ENCODE data around the gene PROX2. TPM values are rescaled to one million over a fixed set of nuclear protein-coding genes. Genes with fewer than 3 reads are reported as not detected.
A peak's percentile ranks its signal among the peaks of the same experiment; 100 is the strongest.

PROX2 gene
- polyA plus RNA-seq, 1 donor (not counting 4 experiments of a cell fraction or from before 2014, with no cell fraction given) = not detected

GRCh38 chr14:74886001-74886400 is 10.1 kb upstream of the PROX2 start:
- TF ChIP-seq EZH2 (IDR thresholded peaks at IDR 0.05; ENCODE audit: low read length) (no peak), CTCF (optimal IDR thresholded peaks at IDR 0.05 in 1 of 3, IDR thresholded peaks at IDR 0.05 in 1 of 3, conservative IDR thresholded peaks at IDR 0.05 in 1 of 3; ENCODE audit: extremely low read depth in 1 of 3, insufficient read depth in 2 of 3, low read length in 3 of 3) (no peak)
- H3K9me1 ChIP-seq (ENCODE audit: control insufficient read depth, extremely low read depth, insufficient read depth, low read length) = peaks cover 5% of the 10 kb centered on the region
- no peak overlapping the region for H3K9ac ChIP-seq (ENCODE audit: control insufficient read depth, extremely low read depth, insufficient read depth, low read length)
- no peak overlapping the region for H3K27ac ChIP-seq (ENCODE audit: control insufficient read depth, insufficient read depth, low read length)
- H3K27me3 ChIP-seq (ENCODE audit: control insufficient read depth, extremely low read depth, insufficient read depth, low read length) = no peaks in the 10 kb centered on the region
- peaks cover 57% of the 10 kb centered on the region for H3K4me1 ChIP-seq (ENCODE audit: control insufficient read depth, extremely low read depth, insufficient read depth, low read length)
- H3K4me3 ChIP-seq (ENCODE audit: control insufficient read depth in 2 of 3, extremely low read depth in 1 of 3, insufficient read depth in 2 of 3, low read depth in 1 of 3, low read length in 3 of 3) = no peak overlapping the region
- H4K20me1 ChIP-seq (ENCODE audit: control insufficient read depth, extremely low read depth, insufficient read depth, low read length) = peaks cover 28% of the 10 kb centered on the region
- dilution Hi-C loops (cut with MboI; ENCODE audit: extremely low pct_ligation_motif_present, low sequenced_read_pairs) = no loop called here
- no peak overlapping the region for H2AFZ ChIP-seq (ENCODE audit: control insufficient read depth, low read length)
- DNase-seq (ENCODE audit: low read depth, low spot score) = no peak
- no peak overlapping the region for H3K4me2 ChIP-seq (ENCODE audit: control insufficient read depth, extremely low read depth, insufficient read depth, low read depth, low read length)
- peaks cover 12 to 40% of the 10 kb centered on the region in 2 experiments for H3K36me3 ChIP-seq (ENCODE audit: control insufficient read depth in 2 of 2, extremely low read depth in 1 of 2, insufficient read depth in 2 of 2, low read length in 2 of 2)
- H3K79me2 ChIP-seq (ENCODE audit: control insufficient read depth, insufficient read depth, low read length) = peaks cover 67% of the 10 kb centered on the region
- no peaks in the 10 kb centered on the region for H3K9me3 ChIP-seq (ENCODE audit: control insufficient read depth, low read depth, low read length)
- FAIRE-seq = no peak

GRCh38 chr14:74882103-74882920 is 6.4 kb upstream of the PROX2 start:
- Histone ChIP-seq H3K9me3 (ENCODE audit: control insufficient read depth, low read depth, low read length) (no peaks in the 10 kb centered on the region), H3K9me1 (ENCODE audit: control insufficient read depth, extremely low read depth, insufficient read depth, low read length) (peaks cover 5% of the 10 kb centered on the region), H3K79me2 (ENCODE audit: control insufficient read depth, insufficient read depth, low read length) (peaks cover 54% of the 10 kb centered on the region), H3K4me3 (ENCODE audit: control insufficient read depth in 2 of 3, extremely low read depth in 1 of 3, insufficient read depth in 2 of 3, low read depth in 1 of 3, low read length in 3 of 3) (peak overlapping the region; percentile 68 to 85 (median 69)), H4K20me1 (ENCODE audit: control insufficient read depth, extremely low read depth, insufficient read depth, low read length) (peaks cover 19% of the 10 kb centered on the region), H3K27ac (ENCODE audit: control insufficient read depth, insufficient read depth, low read length) (peak overlapping the region; percentile 69), H3K4me1 (ENCODE audit: control insufficient read depth, extremely low read depth, insufficient read depth, low read length) (peaks cover 41% of the 10 kb centered on the region), H2AFZ (ENCODE audit: control insufficient read depth, low read length) (peak overlapping the region; percentile 74), H3K9ac (ENCODE audit: control insufficient read depth, extremely low read depth, insufficient read depth, low read length) (peak overlapping the region; percentile 93), H3K27me3 (ENCODE audit: control insufficient read depth, extremely low read depth, insufficient read depth, low read length) (no peaks in the 10 kb centered on the region), H3K4me2 (ENCODE audit: control insufficient read depth, extremely low read depth, insufficient read depth, low read depth, low read length) (peak overlapping the region; percentile 98), H3K36me3 (ENCODE audit: control insufficient read depth in 2 of 2, extremely low read depth in 1 of 2, insufficient read depth in 2 of 2, low read length in 2 of 2) (peaks cover 4 to 20% of the 10 kb centered on the region in 2 experiments)
- dilution Hi-C loops (cut with MboI; ENCODE audit: extremely low pct_ligation_motif_present, low sequenced_read_pairs) = no loop called here
- TF ChIP-seq CTCF (optimal IDR thresholded peaks at IDR 0.05 in 1 of 3, IDR thresholded peaks at IDR 0.05 in 1 of 3, conservative IDR thresholded peaks at IDR 0.05 in 1 of 3; ENCODE audit: extremely low read depth in 1 of 3, insufficient read depth in 2 of 3, low read length in 3 of 3) (no peak), EZH2 (IDR thresholded peaks at IDR 0.05; ENCODE audit: low read length) (no peak)
- DNase-seq (ENCODE audit: low read depth, low spot score) (no peak), FAIRE-seq (no peak)
